Measurements from ENCODE around the gene TCF4. TPM values are rescaled to one million over a fixed set of nuclear protein-coding genes. Genes with fewer than 3 reads are reported as not detected.

The TCF4 gene
- total and polyA plus RNA-seq, 2 experiments from 2014 or later, result 77.7 to 89.2 TPM

DNA sequence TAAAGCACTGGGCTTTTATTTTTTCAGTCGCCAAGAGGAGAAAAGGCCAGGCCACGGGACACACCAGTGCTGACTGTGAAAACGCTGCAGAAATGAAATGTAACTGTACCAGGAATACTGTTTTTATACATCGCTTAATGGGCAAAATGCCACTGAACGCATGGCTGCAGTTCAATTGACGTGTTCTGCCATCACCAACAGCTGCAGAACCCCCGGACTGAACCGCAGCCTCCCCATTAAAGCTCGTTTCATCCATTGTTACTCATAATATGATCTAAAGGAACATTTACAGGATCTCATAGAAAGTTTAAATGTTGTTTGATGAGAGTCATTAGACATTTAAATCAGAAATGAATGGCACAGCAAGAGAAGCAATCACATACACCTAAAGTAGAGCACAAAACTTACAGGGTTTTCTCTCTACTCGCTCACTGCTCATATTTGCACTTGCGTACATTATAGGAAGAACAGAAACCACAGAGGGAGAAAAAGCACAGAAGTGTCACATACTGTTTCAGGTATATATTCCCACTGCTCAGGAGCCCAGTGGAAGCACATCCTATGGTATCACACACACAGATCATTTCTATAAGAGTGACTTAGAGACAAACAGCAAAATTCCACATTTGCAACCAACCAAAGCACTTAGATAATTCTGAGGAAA, 35.3 kb downstream of the TCF4 start:
- H3K27ac ChIP-seq (ENCODE audit: low read depth), result no peak overlapping the region
- DNase-seq (ENCODE audit: low spot score) (no peak), ATAC-seq (no peak)

DNA sequence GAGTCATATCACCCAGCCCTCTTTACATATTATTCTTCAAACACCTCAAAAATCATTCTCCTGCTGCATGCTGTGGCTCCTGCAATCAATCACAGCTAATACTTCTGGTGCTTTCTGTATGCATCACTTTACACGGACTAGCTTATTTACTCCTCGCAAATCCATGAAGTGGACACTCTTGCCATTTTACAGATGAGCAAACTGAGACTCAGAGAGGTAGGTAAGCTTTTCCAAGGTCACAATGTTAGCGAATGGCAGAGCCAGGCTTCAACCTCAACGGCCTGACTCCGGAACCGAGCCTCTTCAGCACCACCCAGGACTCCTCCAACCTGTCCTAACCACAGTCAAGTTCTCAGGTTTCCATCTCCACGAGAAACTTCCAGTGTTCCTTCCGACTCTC, 36.8 kb downstream of the TCF4 start:
- Histone ChIP-seq H2AFZ (no peak overlapping the region), H3K27me3 (ENCODE audit: insufficient read depth) (no peaks in the 10 kb centered on the region), H3K4me3 (no peak overlapping the region), H3K4me1 (ENCODE audit: insufficient read depth) (peaks cover 42% of the 10 kb centered on the region), H3K9me2 (ENCODE audit: insufficient read depth) (no peaks in the 10 kb centered on the region), H3K4me2 (no peak overlapping the region), H3F3A (replicated peaks; ENCODE audit: low read depth) (no peaks in the 10 kb centered on the region), H3K79me2 (replicated peaks; ENCODE audit: insufficient read depth) (peaks cover 97% of the 10 kb centered on the region), H3K36me3 (ENCODE audit: insufficient read depth) (no peaks in the 10 kb centered on the region), H3K27ac (ENCODE audit: low read depth) (no peak overlapping the region), H4K20me1 (replicated peaks; ENCODE audit: insufficient read depth) (peaks cover 9% of the 10 kb centered on the region; the same call in 1 of the 2 replicates)
- DNase-seq (ENCODE audit: low spot score), result no peak
- peaks cover 73% of the 10 kb centered on the region for H3K4me1 Mint-ChIP-seq
- H3K36me3 Mint-ChIP-seq (ENCODE audit: low read depth), result peaks cover 7% of the 10 kb centered on the region; the same call in 2 of the 3 replicates
- TF ChIP-seq CREB1 (CRISPR knock-in tag; IDR thresholded peaks at IDR 0.05; ENCODE audit: low read depth), result no peak
- TF ChIP-seq EZH2phosphoT487 (IDR thresholded peaks at IDR 0.05; ENCODE audit: unreplicated experiment), result no peak
- TF ChIP-seq, protein P1, sequence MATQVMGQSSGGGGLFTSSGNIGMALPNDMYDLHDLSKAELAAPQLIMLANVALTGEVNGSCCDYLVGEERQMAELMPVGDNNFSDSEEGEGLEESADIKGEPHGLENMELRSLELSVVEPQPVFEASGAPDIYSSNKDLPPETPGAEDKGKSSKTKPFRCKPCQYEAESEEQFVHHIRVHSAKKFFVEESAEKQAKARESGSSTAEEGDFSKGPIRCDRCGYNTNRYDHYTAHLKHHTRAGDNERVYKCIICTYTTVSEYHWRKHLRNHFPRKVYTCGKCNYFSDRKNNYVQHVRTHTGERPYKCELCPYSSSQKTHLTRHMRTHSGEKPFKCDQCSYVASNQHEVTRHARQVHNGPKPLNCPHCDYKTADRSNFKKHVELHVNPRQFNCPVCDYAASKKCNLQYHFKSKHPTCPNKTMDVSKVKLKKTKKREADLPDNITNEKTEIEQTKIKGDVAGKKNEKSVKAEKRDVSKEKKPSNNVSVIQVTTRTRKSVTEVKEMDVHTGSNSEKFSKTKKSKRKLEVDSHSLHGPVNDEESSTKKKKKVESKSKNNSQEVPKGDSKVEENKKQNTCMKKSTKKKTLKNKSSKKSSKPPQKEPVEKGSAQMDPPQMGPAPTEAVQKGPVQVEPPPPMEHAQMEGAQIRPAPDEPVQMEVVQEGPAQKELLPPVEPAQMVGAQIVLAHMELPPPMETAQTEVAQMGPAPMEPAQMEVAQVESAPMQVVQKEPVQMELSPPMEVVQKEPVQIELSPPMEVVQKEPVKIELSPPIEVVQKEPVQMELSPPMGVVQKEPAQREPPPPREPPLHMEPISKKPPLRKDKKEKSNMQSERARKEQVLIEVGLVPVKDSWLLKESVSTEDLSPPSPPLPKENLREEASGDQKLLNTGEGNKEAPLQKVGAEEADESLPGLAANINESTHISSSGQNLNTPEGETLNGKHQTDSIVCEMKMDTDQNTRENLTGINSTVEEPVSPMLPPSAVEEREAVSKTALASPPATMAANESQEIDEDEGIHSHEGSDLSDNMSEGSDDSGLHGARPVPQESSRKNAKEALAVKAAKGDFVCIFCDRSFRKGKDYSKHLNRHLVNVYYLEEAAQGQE (IDR thresholded peaks at IDR 0.05; ENCODE audit: unreplicated experiment), result no peak
- TF ChIP-seq, protein P2, sequence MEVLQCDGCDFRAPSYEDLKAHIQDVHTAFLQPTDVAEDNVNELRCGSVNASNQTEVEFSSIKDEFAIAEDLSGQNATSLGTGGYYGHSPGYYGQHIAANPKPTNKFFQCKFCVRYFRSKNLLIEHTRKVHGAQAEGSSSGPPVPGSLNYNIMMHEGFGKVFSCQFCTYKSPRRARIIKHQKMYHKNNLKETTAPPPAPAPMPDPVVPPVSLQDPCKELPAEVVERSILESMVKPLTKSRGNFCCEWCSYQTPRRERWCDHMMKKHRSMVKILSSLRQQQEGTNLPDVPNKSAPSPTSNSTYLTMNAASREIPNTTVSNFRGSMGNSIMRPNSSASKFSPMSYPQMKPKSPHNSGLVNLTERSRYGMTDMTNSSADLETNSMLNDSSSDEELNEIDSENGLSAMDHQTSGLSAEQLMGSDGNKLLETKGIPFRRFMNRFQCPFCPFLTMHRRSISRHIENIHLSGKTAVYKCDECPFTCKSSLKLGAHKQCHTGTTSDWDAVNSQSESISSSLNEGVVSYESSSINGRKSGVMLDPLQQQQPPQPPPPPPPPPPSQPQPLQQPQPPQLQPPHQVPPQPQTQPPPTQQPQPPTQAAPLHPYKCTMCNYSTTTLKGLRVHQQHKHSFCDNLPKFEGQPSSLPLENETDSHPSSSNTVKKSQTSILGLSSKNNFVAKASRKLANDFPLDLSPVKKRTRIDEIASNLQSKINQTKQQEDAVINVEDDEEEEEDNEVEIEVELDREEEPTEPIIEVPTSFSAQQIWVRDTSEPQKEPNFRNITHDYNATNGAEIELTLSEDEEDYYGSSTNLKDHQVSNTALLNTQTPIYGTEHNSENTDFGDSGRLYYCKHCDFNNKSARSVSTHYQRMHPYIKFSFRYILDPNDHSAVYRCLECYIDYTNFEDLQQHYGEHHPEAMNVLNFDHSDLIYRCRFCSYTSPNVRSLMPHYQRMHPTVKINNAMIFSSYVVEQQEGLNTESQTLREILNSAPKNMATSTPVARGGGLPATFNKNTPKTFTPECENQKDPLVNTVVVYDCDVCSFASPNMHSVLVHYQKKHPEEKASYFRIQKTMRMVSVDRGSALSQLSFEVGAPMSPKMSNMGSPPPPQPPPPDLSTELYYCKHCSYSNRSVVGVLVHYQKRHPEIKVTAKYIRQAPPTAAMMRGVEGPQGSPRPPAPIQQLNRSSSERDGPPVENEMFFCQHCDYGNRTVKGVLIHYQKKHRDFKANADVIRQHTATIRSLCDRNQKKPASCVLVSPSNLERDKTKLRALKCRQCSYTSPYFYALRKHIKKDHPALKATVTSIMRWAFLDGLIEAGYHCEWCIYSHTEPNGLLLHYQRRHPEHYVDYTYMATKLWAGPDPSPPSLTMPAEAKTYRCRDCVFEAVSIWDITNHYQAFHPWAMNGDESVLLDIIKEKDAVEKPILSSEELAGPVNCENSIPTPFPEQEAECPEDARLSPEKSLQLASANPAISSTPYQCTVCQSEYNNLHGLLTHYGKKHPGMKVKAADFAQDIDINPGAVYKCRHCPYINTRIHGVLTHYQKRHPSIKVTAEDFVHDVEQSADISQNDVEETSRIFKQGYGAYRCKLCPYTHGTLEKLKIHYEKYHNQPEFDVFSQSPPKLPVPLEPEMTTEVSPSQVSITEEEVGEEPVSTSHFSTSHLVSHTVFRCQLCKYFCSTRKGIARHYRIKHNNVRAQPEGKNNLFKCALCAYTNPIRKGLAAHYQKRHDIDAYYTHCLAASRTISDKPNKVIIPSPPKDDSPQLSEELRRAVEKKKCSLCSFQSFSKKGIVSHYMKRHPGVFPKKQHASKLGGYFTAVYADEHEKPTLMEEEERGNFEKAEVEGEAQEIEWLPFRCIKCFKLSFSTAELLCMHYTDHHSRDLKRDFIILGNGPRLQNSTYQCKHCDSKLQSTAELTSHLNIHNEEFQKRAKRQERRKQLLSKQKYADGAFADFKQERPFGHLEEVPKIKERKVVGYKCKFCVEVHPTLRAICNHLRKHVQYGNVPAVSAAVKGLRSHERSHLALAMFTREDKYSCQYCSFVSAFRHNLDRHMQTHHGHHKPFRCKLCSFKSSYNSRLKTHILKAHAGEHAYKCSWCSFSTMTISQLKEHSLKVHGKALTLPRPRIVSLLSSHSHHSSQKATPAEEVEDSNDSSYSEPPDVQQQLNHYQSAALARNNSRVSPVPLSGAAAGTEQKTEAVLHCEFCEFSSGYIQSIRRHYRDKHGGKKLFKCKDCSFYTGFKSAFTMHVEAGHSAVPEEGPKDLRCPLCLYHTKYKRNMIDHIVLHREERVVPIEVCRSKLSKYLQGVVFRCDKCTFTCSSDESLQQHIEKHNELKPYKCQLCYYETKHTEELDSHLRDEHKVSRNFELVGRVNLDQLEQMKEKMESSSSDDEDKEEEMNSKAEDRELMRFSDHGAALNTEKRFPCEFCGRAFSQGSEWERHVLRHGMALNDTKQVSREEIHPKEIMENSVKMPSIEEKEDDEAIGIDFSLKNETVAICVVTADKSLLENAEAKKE (CRISPR knock-in tag; IDR thresholded peaks at IDR 0.05), result no peak
- TF ChIP-seq, protein P3, sequence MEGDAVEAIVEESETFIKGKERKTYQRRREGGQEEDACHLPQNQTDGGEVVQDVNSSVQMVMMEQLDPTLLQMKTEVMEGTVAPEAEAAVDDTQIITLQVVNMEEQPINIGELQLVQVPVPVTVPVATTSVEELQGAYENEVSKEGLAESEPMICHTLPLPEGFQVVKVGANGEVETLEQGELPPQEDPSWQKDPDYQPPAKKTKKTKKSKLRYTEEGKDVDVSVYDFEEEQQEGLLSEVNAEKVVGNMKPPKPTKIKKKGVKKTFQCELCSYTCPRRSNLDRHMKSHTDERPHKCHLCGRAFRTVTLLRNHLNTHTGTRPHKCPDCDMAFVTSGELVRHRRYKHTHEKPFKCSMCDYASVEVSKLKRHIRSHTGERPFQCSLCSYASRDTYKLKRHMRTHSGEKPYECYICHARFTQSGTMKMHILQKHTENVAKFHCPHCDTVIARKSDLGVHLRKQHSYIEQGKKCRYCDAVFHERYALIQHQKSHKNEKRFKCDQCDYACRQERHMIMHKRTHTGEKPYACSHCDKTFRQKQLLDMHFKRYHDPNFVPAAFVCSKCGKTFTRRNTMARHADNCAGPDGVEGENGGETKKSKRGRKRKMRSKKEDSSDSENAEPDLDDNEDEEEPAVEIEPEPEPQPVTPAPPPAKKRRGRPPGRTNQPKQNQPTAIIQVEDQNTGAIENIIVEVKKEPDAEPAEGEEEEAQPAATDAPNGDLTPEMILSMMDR (conservative IDR thresholded peaks at IDR 0.05; ENCODE audit: low read depth in 2 of 2), result no peak
- TF ChIP-seq ZNF114 (CRISPR knock-in tag; IDR thresholded peaks at IDR 0.05), result no peak
- no peak for TF ChIP-seq NANOG (IDR thresholded peaks at IDR 0.05; ENCODE audit: borderline replicate concordance)
- no peak for TF ChIP-seq ZNF331 (CRISPR knock-in tag; IDR thresholded peaks at IDR 0.05; ENCODE audit: low read depth)
- no peak overlapping the region for H3K4me3 Mint-ChIP-seq
- ATAC-seq, result no peak
- H3K27me3 Mint-ChIP-seq (ENCODE audit: insufficient read depth, low read depth, poor library complexity), result no peaks in the 10 kb centered on the region
- no peaks in the 10 kb centered on the region for H3K9me3 Mint-ChIP-seq
- no peak overlapping the region for H3K27ac Mint-ChIP-seq

More for the DNA sequence above, 35.3 kb downstream of the TCF4 start:
- Histone ChIP-seq H3K9me2 (ENCODE audit: insufficient read depth) (no peaks in the 10 kb centered on the region), H3K4me1 (ENCODE audit: insufficient read depth) (peaks cover 29% of the 10 kb centered on the region), H4K20me1 (replicated peaks; ENCODE audit: insufficient read depth) (peaks cover 9% of the 10 kb centered on the region; the same call in 1 of the 2 replicates), H3K79me2 (replicated peaks; ENCODE audit: insufficient read depth) (peaks cover 94% of the 10 kb centered on the region), H2AFZ (no peak overlapping the region), H3K36me3 (ENCODE audit: insufficient read depth) (no peaks in the 10 kb centered on the region), H3K4me3 (no peak overlapping the region), H3K27me3 (ENCODE audit: insufficient read depth) (no peaks in the 10 kb centered on the region), H3K4me2 (no peak overlapping the region), H3F3A (replicated peaks; ENCODE audit: low read depth) (no peaks in the 10 kb centered on the region)
- Mint-ChIP-seq H3K4me3 (no peak overlapping the region), H3K36me3 (ENCODE audit: low read depth) (peaks cover 7% of the 10 kb centered on the region; the same call in 2 of the 3 replicates), H3K27ac (no peak overlapping the region), H3K9me3 (no peaks in the 10 kb centered on the region), H3K4me1 (peaks cover 60% of the 10 kb centered on the region), H3K27me3 (ENCODE audit: insufficient read depth, low read depth, poor library complexity) (no peaks in the 10 kb centered on the region)
- TF ChIP-seq EZH2phosphoT487 (IDR thresholded peaks at IDR 0.05; ENCODE audit: unreplicated experiment), result no peak

Measured in GM23338 (cell line).